Measurements from ENCODE around the gene SYT7. TPM values are rescaled to one million over a fixed set of nuclear protein-coding genes. Genes with fewer than 3 reads are reported as not detected.

The SYT7 gene
- total RNA-seq, 1 donor from 2014 or later: 1.8 TPM

DNA sequence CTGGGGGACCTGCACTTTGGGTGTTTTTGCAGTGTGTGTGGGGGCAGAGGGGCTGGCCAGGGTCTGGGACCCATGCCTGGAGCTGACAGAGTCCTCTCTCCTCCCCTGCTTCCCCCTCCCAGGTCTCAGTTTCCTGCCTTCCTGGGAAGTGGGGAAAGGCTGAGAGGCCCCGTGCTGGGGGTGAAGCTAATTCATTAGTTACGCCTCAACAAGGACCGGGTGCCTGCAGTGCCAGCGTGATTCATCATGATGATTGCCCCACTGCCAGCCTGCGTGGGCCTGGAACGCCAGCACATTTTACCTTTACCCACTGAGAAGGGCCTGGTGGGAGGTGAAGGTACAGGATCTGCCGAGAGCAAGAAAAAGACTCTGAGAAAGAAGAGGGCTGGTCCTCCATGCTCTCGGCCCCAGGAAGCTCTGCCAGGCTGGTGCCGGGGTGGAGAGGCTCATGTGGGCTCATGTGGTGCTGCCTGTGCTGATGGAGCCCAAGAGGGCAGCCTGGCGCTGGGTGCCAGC is 75.2 kb downstream of the SYT7 start:
- Histone ChIP-seq H3K27me3 (no peaks in the 10 kb centered on the region), H3K4me1 (peaks cover 3 to 8% of the 10 kb centered on the region in 2 donors), H3K27ac (no peak overlapping the region), H3K9me3 (no peaks in the 10 kb centered on the region), H3K4me3 (no peak overlapping the region), H3K36me3 (no peaks in the 10 kb centered on the region)
- TF ChIP-seq, protein P1, sequence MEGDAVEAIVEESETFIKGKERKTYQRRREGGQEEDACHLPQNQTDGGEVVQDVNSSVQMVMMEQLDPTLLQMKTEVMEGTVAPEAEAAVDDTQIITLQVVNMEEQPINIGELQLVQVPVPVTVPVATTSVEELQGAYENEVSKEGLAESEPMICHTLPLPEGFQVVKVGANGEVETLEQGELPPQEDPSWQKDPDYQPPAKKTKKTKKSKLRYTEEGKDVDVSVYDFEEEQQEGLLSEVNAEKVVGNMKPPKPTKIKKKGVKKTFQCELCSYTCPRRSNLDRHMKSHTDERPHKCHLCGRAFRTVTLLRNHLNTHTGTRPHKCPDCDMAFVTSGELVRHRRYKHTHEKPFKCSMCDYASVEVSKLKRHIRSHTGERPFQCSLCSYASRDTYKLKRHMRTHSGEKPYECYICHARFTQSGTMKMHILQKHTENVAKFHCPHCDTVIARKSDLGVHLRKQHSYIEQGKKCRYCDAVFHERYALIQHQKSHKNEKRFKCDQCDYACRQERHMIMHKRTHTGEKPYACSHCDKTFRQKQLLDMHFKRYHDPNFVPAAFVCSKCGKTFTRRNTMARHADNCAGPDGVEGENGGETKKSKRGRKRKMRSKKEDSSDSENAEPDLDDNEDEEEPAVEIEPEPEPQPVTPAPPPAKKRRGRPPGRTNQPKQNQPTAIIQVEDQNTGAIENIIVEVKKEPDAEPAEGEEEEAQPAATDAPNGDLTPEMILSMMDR (IDR thresholded peaks at IDR 0.05): no peak
- intact Hi-C loops (cut with DNase I): no loop called here
- DNase-seq (ENCODE audit: low spot score in 2 of 2): no peak

GRCh38 chr11:61505106-61505505 is 75.8 kb downstream of the SYT7 start:
- TF ChIP-seq, protein P1 (IDR thresholded peaks at IDR 0.05): no peak
- Histone ChIP-seq H3K27ac (no peak overlapping the region), H3K9me3 (no peaks in the 10 kb centered on the region), H3K36me3 (no peaks in the 10 kb centered on the region), H3K4me1 (peaks cover 3 to 8% of the 10 kb centered on the region in 2 donors), H3K4me3 (no peak overlapping the region), H3K27me3 (no peaks in the 10 kb centered on the region)
- intact Hi-C loops (cut with DNase I): no loop called here
- DNase-seq (ENCODE audit: low spot score in 2 of 2): no peak

GRCh38 chr11:61503135-61503770 is 77.6 kb downstream of the SYT7 start:
- no peak overlapping the region for H3K4me3 ChIP-seq
- intact Hi-C loops (cut with DNase I): no loop called here
- no peak for DNase-seq (ENCODE audit: low spot score in 2 of 2)
- H3K36me3 ChIP-seq: no peaks in the 10 kb centered on the region
- no peaks in the 10 kb centered on the region for H3K9me3 ChIP-seq
- H3K4me1 ChIP-seq: no peaks in the 10 kb centered on the region
- H3K27ac ChIP-seq: no peak overlapping the region
- no peaks in the 10 kb centered on the region for H3K27me3 ChIP-seq
- TF ChIP-seq, protein P1 (IDR thresholded peaks at IDR 0.05): no peak

DNA sequence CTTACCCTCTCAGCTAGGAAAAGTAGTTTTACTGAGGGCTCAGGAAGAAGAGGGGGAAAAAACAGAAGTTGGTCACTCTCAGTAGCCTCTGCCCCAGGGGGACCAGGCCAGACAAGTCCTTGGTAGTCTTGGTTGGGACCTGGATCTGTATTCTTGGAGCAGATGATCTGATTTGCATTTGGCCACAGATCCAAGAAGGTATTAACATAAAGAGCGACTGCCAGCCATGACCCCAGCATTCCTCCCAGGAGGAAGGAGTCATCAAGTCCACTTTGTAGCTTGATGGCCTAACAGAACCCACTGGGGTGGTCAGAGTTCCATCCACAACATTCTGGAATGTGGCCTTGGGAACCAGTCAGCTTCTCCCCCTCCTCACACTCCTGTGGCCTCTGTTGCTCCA is 78.4 kb downstream of the SYT7 start:
- intact Hi-C loops (cut with DNase I): no loop called here
- DNase-seq (ENCODE audit: low spot score in 2 of 2): no peak
- no peaks in the 10 kb centered on the region for H3K9me3 ChIP-seq
- TF ChIP-seq, protein P1 (IDR thresholded peaks at IDR 0.05): no peak
- H3K27me3 ChIP-seq: no peaks in the 10 kb centered on the region
- no peaks in the 10 kb centered on the region for H3K36me3 ChIP-seq
- no peak overlapping the region for H3K27ac ChIP-seq
- no peak overlapping the region for H3K4me3 ChIP-seq
- no peaks in the 10 kb centered on the region for H3K4me1 ChIP-seq

DNA sequence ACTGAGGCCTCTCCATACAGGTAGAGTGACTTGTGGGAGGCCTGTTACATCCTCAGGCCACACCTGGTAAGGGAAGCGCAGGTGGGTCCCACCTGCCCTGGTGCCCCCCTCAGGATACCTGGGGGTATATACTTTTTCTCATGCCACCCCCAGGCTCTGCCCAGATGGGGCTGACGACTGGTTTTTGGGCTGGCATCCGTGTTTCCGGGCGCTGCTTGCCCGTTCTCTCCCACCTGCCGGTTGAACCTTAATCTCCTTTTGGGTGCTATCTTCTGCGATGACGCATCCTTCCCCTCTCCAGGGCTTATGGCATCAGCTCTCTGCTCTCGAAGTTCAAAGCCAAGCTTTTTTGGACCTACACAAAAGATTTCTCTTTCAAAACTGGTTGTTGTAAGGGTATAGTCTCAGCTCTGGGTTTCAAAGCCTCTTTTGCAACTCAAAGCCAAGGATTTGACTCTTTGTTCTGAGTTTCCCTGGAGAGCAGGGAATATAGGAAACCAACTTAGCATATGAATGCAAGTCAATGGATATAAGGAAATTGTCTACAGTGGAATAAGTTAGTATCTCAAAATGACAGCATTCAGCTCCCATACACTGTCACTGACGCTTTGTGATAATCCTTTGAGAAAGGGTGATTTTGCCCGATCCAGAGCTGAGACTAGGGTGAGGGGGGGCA is 80.9 kb downstream of the SYT7 start:
- TF ChIP-seq, protein P1 (IDR thresholded peaks at IDR 0.05): no peak
- Histone ChIP-seq H3K36me3 (no peaks in the 10 kb centered on the region), H3K27me3 (no peaks in the 10 kb centered on the region), H3K4me1 (no peaks in the 10 kb centered on the region), H3K4me3 (no peak overlapping the region), H3K9me3 (no peaks in the 10 kb centered on the region), H3K27ac (no peak overlapping the region)
- no peak for DNase-seq (ENCODE audit: low spot score in 2 of 2)
- intact Hi-C loops (cut with DNase I): no loop called here

Measured in ascending aorta (tissue), 2 donors.